GM23338 (cell line): ENCODE results near the gene ZBTB45. TPM values are rescaled to one million over a fixed set of nuclear protein-coding genes. Genes with fewer than 3 reads are reported as not detected.

Experiments
- ATAC-seq: fragments of 200-7000 bp; cut with Tn5 transposase; 3 replicates; pipeline ENCODE4 v1.9.1; 2020
- DNase-seq: peaks from one replicate; pipeline ENCODE4 v3.0.0-alpha.2; 2015; ENCODE audit warnings: low spot score
- H2AFZ ChIP-seq: fragments of 200-600 bp; sonication (generic); 2 replicates; pipeline ENCODE4 v1.8.0; 2016; ENCODE audit warnings: antibody characterized with exemption, mild to moderate bottlenecking, moderate library complexity
- H3F3A ChIP-seq: fragments of 200-600 bp; sonication (generic); replicated peaks from 2 replicates; pipeline ENCODE4 v1.8.0; 2017; ENCODE audit warnings: antibody characterized with exemption, mixed run types, low read depth
- H3K27ac ChIP-seq: fragments of 200-600 bp; sonication (generic); 2 replicates; pipeline ENCODE4 v1.6.1; 2016; ENCODE audit warnings: low read depth
- H3K27me3 ChIP-seq: fragments of 200-600 bp; sonication (generic); 2 replicates; pipeline ENCODE4 v1.8.0; 2016; ENCODE audit warnings: mild to moderate bottlenecking, mixed run types, moderate library complexity; ENCODE audit not compliant: insufficient read depth
- H3K36me3 ChIP-seq: fragments of 200-600 bp; sonication (generic); 2 replicates; pipeline ENCODE4 v1.8.0; 2016; ENCODE audit warnings: mild to moderate bottlenecking; ENCODE audit not compliant: insufficient read depth
- H3K4me1 ChIP-seq: fragments of 200-600 bp; sonication (generic); 2 replicates; pipeline ENCODE4 v1.8.0; 2016; ENCODE audit warnings: mild to moderate bottlenecking, moderate library complexity; ENCODE audit not compliant: insufficient read depth
- H3K4me2 ChIP-seq: fragments of 200-600 bp; sonication (generic); 2 replicates; pipeline ENCODE4 v1.7.1; 2017; ENCODE audit warnings: mixed run types
- H3K4me3 ChIP-seq: fragments of 200-600 bp; sonication (generic); 2 replicates; pipeline ENCODE4 v1.6.1; 2016; ENCODE audit warnings: mixed run types
- H3K79me2 ChIP-seq: fragments of 200-600 bp; sonication (generic); replicated peaks from 2 replicates; pipeline ENCODE4 v1.8.0; 2017; ENCODE audit warnings: mild to moderate bottlenecking; ENCODE audit not compliant: insufficient read depth
- H3K9me2 ChIP-seq: fragments of 200-600 bp; sonication (generic); 2 replicates; pipeline ENCODE4 v1.8.0; 2017; ENCODE audit not compliant: insufficient read depth
- H4K20me1 ChIP-seq: fragments of 200-600 bp; sonication (generic); replicated peaks from 2 replicates; pipeline ENCODE4 v1.8.0; 2017; ENCODE audit warnings: mild to moderate bottlenecking; ENCODE audit not compliant: insufficient read depth
- H3K27ac Mint-ChIP-seq: 2 replicates; pipeline ENCODE4 v1.8.0; 2020; ENCODE audit warnings: inconsistent platforms, mild to moderate bottlenecking, moderate library complexity, mixed read lengths
- H3K27me3 Mint-ChIP-seq: 3 replicates; pipeline ENCODE4 v1.8.0; 2022; ENCODE audit warnings: low read depth, mild to moderate bottlenecking, moderate library complexity, mixed read lengths, inconsistent platforms; ENCODE audit not compliant: insufficient read depth, poor library complexity
- H3K36me3 Mint-ChIP-seq: 3 replicates; pipeline ENCODE4 v1.8.0; 2021; ENCODE audit warnings: low read depth, mild to moderate bottlenecking, inconsistent platforms, moderate library complexity, mixed read lengths
- H3K4me1 Mint-ChIP-seq: 3 replicates; pipeline ENCODE4 v1.8.0; 2020; ENCODE audit warnings: mild to moderate bottlenecking, inconsistent platforms, mixed read lengths
- H3K4me3 Mint-ChIP-seq: 3 replicates; pipeline ENCODE4 v1.8.0; 2021; ENCODE audit warnings: moderate library complexity, mild to moderate bottlenecking, inconsistent platforms, mixed read lengths
- H3K9me3 Mint-ChIP-seq: 3 replicates; pipeline ENCODE4 v1.8.0; 2020; ENCODE audit warnings: moderate library complexity, mild to moderate bottlenecking, inconsistent platforms, mixed read lengths
- CREB1 ChIP-seq: fragments of 250-450 bp; sonication (Bioruptor Pico); IDR thresholded peaks from 2 replicates; pipeline ENCODE4 v1.5.0; 2020; ENCODE audit warnings: low read depth, mild to moderate bottlenecking, moderate library complexity
- CTCF ChIP-seq, 2 experiments: fragments of 200-600 bp in 1 of 2; sonication (generic) in 1 of 2; conservative IDR thresholded peaks; 2 replicates each; pipeline versions ENCODE4 v1.5.1 to v1.6.1; 2016 to 2017; ENCODE audit warnings: antibody characterized with exemption in 2 of 2, low read depth in 2 of 2, mild to moderate bottlenecking in 2 of 2, moderate library complexity in 1 of 2
- ETS1 ChIP-seq: IDR thresholded peaks from 2 replicates; pipeline ENCODE4 v1.6.1; 2016; ENCODE audit warnings: antibody characterized with exemption
- EZH2 ChIP-seq: fragments of 200-600 bp; sonication (generic); IDR thresholded peaks from one replicate; pipeline ENCODE4 v1.8.0; 2017; ENCODE audit warnings: antibody characterized with exemption, mild to moderate bottlenecking, low read depth; ENCODE audit not compliant: unreplicated experiment
- EZH2phosphoT487 ChIP-seq: fragments of 200-600 bp; sonication (generic); IDR thresholded peaks from one replicate; pipeline ENCODE4 v1.8.1; 2018; ENCODE audit warnings: antibody characterized with exemption; ENCODE audit not compliant: unreplicated experiment
- JUNB ChIP-seq: IDR thresholded peaks from one replicate; pipeline ENCODE4 v1.6.1; 2016; ENCODE audit warnings: antibody characterized with exemption; ENCODE audit not compliant: unreplicated experiment
- REST ChIP-seq: IDR thresholded peaks from one replicate; pipeline ENCODE4 v1.6.1; 2018; ENCODE audit warnings: antibody characterized with exemption; ENCODE audit not compliant: unreplicated experiment
- ZNF114 ChIP-seq: fragments of 250-450 bp; sonication (Bioruptor Pico); IDR thresholded peaks from 2 replicates; pipeline ENCODE4 v1.5.0; 2020; ENCODE audit warnings: mild to moderate bottlenecking, moderate library complexity
- ZNF331 ChIP-seq: fragments of 250-450 bp; sonication (Bioruptor Pico); IDR thresholded peaks from 2 replicates; pipeline ENCODE4 v1.5.0; 2020; ENCODE audit warnings: low read depth, mild to moderate bottlenecking, moderate library complexity
- ZNF462 ChIP-seq: fragments of 250-450 bp; sonication (Bioruptor Pico); IDR thresholded peaks from 2 replicates; pipeline ENCODE4 v1.5.0; 2020; ENCODE audit warnings: mild to moderate bottlenecking, moderate library complexity
- polyA plus RNA-seq: library from polyadenylated mRNA; unstranded; fragments of >200 nt; fragmentation: Nextera tagmentation; extraction: Ambion mirVana; gene quantifications from 2 replicates; pipeline ENCODE4 v1.2.1, GENCODE V29; 2016
- total RNA-seq: library from RNA; depleted of rRNA; stranded (reverse); fragments of >200 nt; shearing (Covaris generic); gene quantifications from 2 replicates; pipeline ENCODE4 v1.2.3, GENCODE V29; 2014

Gene ZBTB45
- total and polyA plus RNA-seq, 2 experiments from 2014 or later: 9.5 to 10.4 TPM

- no peak for TF ChIP-seq CTCF (conservative IDR thresholded peaks at IDR 0.05; ENCODE audit: low read depth in 2 of 2)
- no peak for TF ChIP-seq ZNF114 (CRISPR knock-in tag)
- TF ChIP-seq ETS1: no peak
- no peak for TF ChIP-seq REST
- no peak for TF ChIP-seq JUNB
- no peak for TF ChIP-seq CREB1
- TF ChIP-seq EZH2phosphoT487: no peak
- TF ChIP-seq ZNF331: no peak
- no peak for TF ChIP-seq EZH2
Measured at GRCh38 chr19:58518256-58519086, 1.1 kb downstream of the ZBTB45 start (continued).

- Histone ChIP-seq H3F3A (peaks cover 31% of the 10 kb centered on the region), H3K4me1 (peaks cover 36% of the 10 kb centered on the region), H3K4me3 (no peak overlapping the region), H3K27ac (no peak overlapping the region), H3K27me3 (no peaks in the 10 kb centered on the region), H3K79me2 (peaks cover 11% of the 10 kb centered on the region; the same call in 1 of the 2 replicates), H2AFZ (no peak overlapping the region), H3K36me3 (no peaks in the 10 kb centered on the region), H3K9me2 (no peaks in the 10 kb centered on the region), H3K4me2 (no peak overlapping the region), H4K20me1 (no peaks in the 10 kb centered on the region)
- peaks cover 41% of the 10 kb centered on the region for H3K4me1 Mint-ChIP-seq
- 0 out of 3 replicates have a peak overlapping the region, but pooled peaks have one; percentile 21 for H3K4me3 Mint-ChIP-seq
- H3K27ac Mint-ChIP-seq: no peak overlapping the region
- no peaks in the 10 kb centered on the region; the same call in 2 of the 3 replicates for H3K9me3 Mint-ChIP-seq
- ATAC-seq (no peak), DNase-seq (peak; percentile 33)
- H3K27me3 Mint-ChIP-seq: peaks cover 42% of the 10 kb centered on the region
- peaks cover 20% of the 10 kb centered on the region for H3K36me3 Mint-ChIP-seq
- TF ChIP-seq ZNF462 (CRISPR knock-in tag) (no peak), ZNF331 (no peak)
Measured at GRCh38 chr19:58516964-58517833, 2.4 kb downstream of the ZBTB45 start.
